Prostate gland (tissue), 2 donors: ENCODE measurements around the gene MT1M. TPM values are rescaled to one million over a fixed set of nuclear protein-coding genes. Genes with fewer than 3 reads are reported as not detected.
A peak's percentile ranks its signal among the peaks of the same experiment; 100 is the strongest.
"Not testable (repeated sequence)": the region's sequence is repeated elsewhere in the genome, so short reads cannot be mapped to it uniquely, and the experiment has no call there.

Experiments
- DNase-seq: peaks from one replicate; pipeline ENCODE4 v3.0.0-alpha.2; 2019; ENCODE audit warnings: low spot score
- H3K27ac ChIP-seq, 2 donors: fragments of 200-600 bp; sonication (generic); 2 replicates each; pipeline ENCODE4 v1.5.1; 2017 to 2019
- H3K27me3 ChIP-seq: fragments of 200-600 bp; sonication (generic); replicated peaks from 2 replicates; pipeline ENCODE4 v1.5.1; 2019; ENCODE audit not compliant: insufficient read depth
- H3K36me3 ChIP-seq, 2 donors: fragments of 200-600 bp; sonication (generic); 1 replicate in 1 of 2; 2 replicates in 1 of 2; pipeline versions ENCODE4 v1.5.1 to v1.8.1; 2017 to 2019
- H3K4me1 ChIP-seq: fragments of 200-600 bp; sonication (generic); replicated peaks from 2 replicates; pipeline ENCODE4 v1.5.1; 2019
- H3K4me3 ChIP-seq, 2 donors: fragments of 200-600 bp; sonication (generic); 2 replicates each; pipeline ENCODE4 v1.5.1; 2017 to 2019
- H3K9me3 ChIP-seq: fragments of 200-600 bp; sonication (generic); 2 replicates; pipeline ENCODE4 v1.5.1; 2017
- POLR2A ChIP-seq: fragments of 450-650 bp; IDR thresholded peaks from one replicate; pipeline ENCODE4 v1.6.1; 2016; ENCODE audit warnings: antibody characterized with exemption, mild to moderate bottlenecking
- POLR2AphosphoS5 ChIP-seq: sonication (generic); formaldehyde crosslinking; IDR thresholded peaks from one replicate; pipeline ENCODE4 v1.6.1; 2017; ENCODE audit warnings: antibody characterized with exemption
- WGBS: methylation state at CpG from one replicate; pipeline ENCODE4 v1.1.5; 2018; 5-methylcytosine and 5-hydroxymethylcytosine counted together
- intact Hi-C: fragments of 100-400 bp; cut with DNase I; formaldehyde crosslinking; loops from one replicate; pipeline ENCODE4 v1.14.2; 2022
- total RNA-seq, 2 donors: library from RNA; depleted of rRNA; stranded (reverse); fragments of >200 nt; gene quantifications; one replicate each; pipeline ENCODE4 v1.1.0, GENCODE V29; 2016
- TF ChIP-seq, protein P1 (sequence below), 4 experiments: fragments of 200-600 bp in 2 of 4; fragments of 450-650 bp in 2 of 4; sonication (generic) in 2 of 4; IDR thresholded peaks; 1 replicate in 3 of 4; 2 replicates in 1 of 4; pipeline ENCODE4 v1.5.1; 2016 to 2019; ENCODE audit warnings: antibody characterized with exemption in 4 of 4, mild to moderate bottlenecking in 2 of 4, moderate library complexity in 2 of 4

MT1M gene
- total RNA-seq, 2 donors from 2014 or later = 14.8 to 37.4 TPM

DNA sequence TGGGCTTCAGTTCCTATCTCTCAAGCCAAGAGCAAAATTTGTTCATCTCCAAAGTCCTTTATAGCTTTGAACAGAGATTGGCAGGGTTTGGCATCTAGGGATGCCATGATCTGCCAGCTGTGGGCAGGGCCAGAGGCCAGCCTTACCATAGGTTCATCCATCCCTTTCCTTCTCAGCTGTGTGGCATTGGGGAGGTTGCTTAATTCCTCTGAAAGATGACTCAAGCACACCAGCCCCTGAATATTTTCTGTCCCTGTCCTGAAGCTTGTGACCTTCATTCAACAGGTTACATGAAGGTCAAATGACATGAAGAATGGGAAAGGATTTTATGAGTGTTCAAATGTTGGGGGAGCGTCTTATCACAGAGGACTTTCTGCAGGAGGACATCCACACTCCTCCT, 32.0 kb downstream of the MT1M start:
- WGBS = 93% methylated on average over 1 of the region's 1 CpG
- Histone ChIP-seq H3K9me3 (no peaks in the 10 kb centered on the region), H3K36me3 (no peaks in the 10 kb centered on the region), H3K27me3 (no peaks in the 10 kb centered on the region), H3K4me3 (no peak overlapping the region), H3K4me1 (peaks cover 6% of the 10 kb centered on the region), H3K27ac (no peak overlapping the region)
- intact Hi-C loops = no loop called here
- DNase-seq = no peak
- no peak for TF ChIP-seq POLR2A
- TF ChIP-seq, protein P1, sequence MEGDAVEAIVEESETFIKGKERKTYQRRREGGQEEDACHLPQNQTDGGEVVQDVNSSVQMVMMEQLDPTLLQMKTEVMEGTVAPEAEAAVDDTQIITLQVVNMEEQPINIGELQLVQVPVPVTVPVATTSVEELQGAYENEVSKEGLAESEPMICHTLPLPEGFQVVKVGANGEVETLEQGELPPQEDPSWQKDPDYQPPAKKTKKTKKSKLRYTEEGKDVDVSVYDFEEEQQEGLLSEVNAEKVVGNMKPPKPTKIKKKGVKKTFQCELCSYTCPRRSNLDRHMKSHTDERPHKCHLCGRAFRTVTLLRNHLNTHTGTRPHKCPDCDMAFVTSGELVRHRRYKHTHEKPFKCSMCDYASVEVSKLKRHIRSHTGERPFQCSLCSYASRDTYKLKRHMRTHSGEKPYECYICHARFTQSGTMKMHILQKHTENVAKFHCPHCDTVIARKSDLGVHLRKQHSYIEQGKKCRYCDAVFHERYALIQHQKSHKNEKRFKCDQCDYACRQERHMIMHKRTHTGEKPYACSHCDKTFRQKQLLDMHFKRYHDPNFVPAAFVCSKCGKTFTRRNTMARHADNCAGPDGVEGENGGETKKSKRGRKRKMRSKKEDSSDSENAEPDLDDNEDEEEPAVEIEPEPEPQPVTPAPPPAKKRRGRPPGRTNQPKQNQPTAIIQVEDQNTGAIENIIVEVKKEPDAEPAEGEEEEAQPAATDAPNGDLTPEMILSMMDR (IDR thresholded peaks at IDR 0.05) = no peak
- no peak for TF ChIP-seq POLR2AphosphoS5

DNA sequence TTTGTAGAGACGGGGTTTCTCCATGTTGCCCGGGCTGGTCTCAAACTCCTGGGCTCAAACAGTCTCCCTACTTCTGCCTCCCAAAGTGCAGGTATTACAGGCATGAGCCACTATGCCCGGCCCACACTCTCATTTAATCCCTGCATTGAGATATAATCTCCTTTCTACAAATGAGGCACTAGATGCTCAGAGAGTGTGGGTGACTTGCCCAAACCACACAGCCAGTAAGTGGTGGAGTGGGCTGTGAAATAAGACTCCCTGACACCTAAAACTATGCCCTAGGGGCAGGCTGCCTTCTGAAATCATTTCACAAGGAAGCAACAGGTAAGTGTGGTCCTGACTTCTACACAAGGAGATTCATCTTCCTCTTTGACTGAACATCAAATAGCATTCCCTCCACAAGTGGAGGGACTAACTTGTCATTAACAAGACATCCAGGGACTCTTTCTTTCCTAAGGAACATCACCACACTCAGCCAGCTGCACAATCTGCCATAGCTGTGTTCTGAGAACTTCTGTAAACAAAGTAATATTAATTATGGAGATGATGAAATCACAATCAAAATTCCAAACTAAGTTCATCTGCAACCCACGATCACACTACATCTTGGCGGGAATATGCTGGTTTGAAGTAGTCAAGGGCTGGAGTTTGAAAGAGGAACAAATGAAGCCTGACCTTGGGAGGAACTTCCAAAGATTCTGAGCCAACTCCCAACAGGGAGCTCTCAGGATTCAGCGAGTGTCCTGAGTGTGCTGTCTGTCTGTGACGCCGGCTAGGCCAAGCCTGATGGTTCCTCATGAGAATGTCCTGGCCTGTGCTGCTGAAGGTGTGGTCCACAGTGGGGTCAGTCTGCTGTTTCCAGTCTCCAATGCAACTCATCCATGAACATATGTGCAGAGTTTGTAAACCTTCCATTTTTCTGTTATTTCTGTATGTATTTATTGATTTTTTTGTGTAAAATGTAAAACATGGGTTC, 33.1 kb downstream of the MT1M start:
- H3K27me3 ChIP-seq, H3K27ac ChIP-seq, H3K36me3 ChIP-seq, DNase-seq, H3K4me3 ChIP-seq, H3K4me1 ChIP-seq, intact Hi-C loops, H3K9me3 ChIP-seq: not testable (repeated sequence)
- 72% methylated on average over 8 of the region's 8 CpGs for WGBS

DNA sequence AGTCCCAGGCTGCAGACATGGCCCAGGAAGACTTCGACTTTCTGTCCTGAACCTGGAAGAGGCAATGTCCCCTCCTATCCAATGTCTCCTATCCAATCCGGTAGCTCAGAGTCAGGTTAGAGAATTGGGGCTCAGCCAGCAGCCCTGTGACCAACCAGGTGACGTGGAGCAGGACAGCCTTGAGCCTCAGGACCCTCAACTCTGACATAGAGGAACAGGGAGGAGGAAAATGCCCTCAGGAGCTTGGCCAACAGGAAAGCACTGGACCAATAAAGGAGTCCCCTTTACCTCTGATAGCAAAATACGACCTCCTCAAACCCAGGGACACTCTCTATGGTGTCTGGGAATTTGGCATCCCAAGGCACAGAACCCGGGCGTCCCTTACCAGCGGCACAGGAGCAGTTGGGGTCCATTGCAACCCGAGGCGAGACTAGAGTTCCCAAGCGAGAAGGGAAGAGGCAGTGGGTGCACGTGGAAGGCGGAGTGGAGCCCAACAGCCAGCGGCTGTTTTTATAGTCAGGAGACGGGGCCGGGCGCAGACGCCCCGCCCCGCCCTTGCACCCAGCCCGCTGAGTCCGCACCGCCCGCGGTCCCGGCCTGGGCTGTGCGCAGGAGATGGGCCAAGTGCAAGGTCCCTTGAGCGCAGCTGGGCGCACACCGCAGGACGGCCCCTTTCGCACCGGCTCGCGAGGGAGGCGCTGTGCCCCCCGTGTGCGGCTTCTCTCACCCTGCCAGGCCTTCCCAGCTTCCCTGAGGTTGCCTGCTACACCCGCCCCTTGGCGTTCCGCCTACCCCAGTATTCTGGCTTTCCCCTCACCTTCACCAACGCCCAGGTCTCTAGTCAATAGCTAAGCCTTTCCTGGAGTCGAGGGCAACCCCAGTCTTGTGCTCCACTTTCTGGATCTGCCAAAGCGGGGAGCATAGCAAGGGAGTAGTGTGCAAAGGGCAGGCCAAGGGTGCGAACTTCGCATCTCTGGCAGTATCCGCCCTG, 35.4 kb downstream of the MT1M start, which contains the start of gene MT1G:
Gene MT1G (minus strand): TSS at position 485 of the 991 bp plus-strand sequence. CDS start 72 bp downstream, at position 413.
- Histone ChIP-seq H3K27me3 (no peaks in the 10 kb centered on the region), H3K9me3 (no peaks in the 10 kb centered on the region), H3K4me1 (peaks cover 6% of the 10 kb centered on the region), H3K4me3 (peak within 1 kb of the TSS; percentile 14 to 17), H3K36me3 (no peaks in the 10 kb centered on the region), H3K27ac (no peak within 1 kb of the TSS)
- DNase-seq = peak; percentile 33
- TF ChIP-seq POLR2AphosphoS5 (no peak), POLR2A (no peak)
- TF ChIP-seq, protein P1 (IDR thresholded peaks at IDR 0.05) = no peak
- intact Hi-C loops = no loop called here
- 13% methylated on average over 44 of the region's 46 CpGs for WGBS

DNA sequence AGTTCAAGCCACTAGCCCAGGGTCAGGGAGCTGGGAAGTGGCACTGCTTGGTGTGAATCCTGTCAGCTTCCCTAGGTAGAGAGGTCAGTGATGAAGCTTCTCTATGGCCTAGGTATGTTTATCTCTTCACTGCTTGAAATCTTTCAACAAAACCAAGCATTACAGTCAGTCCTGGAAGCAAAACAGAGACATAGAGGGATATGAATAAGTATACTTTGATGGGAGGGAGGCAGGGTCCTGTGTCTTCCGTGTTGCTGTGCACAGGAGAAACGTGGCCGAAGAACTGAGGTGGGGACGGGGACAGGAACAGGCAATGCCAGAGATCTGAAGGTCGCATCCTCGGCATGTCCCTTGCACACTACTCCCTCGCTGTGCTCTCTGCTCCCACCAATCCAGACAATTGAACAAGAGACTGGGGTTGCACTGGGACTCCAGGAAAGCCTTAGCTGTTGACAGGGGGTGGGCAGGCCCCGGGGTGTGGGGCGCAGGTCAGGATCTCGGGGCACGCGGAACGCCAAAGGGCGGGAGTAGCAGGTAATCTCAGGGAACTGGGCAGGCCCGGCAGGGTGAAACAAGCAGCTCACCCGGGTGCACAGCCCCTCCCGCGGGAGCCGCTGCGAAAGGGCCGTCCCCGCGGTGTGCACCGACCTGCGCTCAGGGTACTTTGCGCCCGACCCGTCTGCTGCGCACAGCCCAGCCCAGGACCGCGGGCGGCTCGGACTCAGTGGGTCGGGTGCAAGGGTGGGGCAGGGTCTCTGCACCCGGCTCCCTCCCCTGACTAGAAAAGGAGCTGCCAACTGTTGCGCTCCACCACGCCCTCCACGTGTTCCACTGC, 36.8 kb downstream of the MT1M start, which contains the start of gene MT1H:
Gene MT1H (plus strand): TSS at position 810 of the 835 bp plus-strand sequence. CDS start 71 bp downstream, outside the sequence.
- TF ChIP-seq, protein P1 (IDR thresholded peaks at IDR 0.05) = no peak
- TF ChIP-seq POLR2A (no peak), POLR2AphosphoS5 (no peak)
- Histone ChIP-seq H3K4me1 (peaks cover 6% of the 10 kb centered on the region), H3K36me3 (no peaks in the 10 kb centered on the region), H3K9me3 (no peaks in the 10 kb centered on the region), H3K27ac (no peak within 1 kb of the TSS), H3K27me3 (no peaks in the 10 kb centered on the region), H3K4me3 (no peak within 1 kb of the TSS)
- whole genome bisulfite sequencing = 23% methylated on average over 35 of the region's 38 CpGs
- intact Hi-C loops = no loop called here
- no peak for DNase-seq
